BE2C (cell line): ENCODE measurements around the gene MYT1.

Experiments
- DNase-seq: peaks from one replicate; pipeline ENCODE4 v3.0.0-alpha.2; 2020
- H3K27me3 ChIP-seq: fragments of 250-450 bp; sonication (Bioruptor Pico); 2 replicates; pipeline ENCODE4 v1.5.1; 2020; ENCODE audit warnings: mild to moderate bottlenecking
- H3K36me3 ChIP-seq: fragments of 250-450 bp; sonication (Bioruptor Pico); 2 replicates; pipeline ENCODE4 v1.5.1; 2020; ENCODE audit warnings: mild to moderate bottlenecking
- H3K4me1 ChIP-seq: fragments of 250-450 bp; sonication (Bioruptor Pico); 2 replicates; pipeline ENCODE4 v1.5.1; 2020
- H3K4me3 ChIP-seq: 2 replicates; pipeline ENCODE4 v1.5.1; 2011; ENCODE audit warnings: low read depth, low read length
- H3K9me3 ChIP-seq: fragments of 250-450 bp; sonication (Bioruptor Pico); 2 replicates; pipeline ENCODE4 v1.5.1; 2020
- CTCF ChIP-seq: IDR thresholded peaks from 2 replicates; pipeline ENCODE4 v1.5.1; 2012; ENCODE audit warnings: mild to moderate bottlenecking, low read depth, low read length

Gene MYT1

DNA sequence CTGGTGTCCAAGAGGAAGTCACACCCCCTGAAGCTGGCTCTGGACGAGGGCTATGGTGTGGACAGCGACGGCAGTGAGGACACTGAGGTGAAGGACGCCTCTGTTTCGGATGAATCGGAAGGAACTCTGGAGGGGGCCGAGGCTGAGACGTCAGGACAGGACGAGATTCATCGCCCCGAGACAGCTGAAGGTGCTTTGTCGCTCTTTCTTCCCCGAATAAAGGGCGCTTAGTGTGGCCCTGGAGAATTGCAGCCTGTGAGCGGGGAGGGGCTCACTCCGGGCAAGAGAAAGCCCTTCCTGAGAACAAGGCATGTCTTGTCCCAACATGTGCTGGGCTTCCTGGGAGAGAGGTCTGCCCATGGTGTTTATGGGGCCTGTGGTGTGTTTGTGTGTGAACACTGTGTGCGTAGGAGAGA is 41.4 kb downstream of the MYT1 start:
- Histone ChIP-seq H3K4me1 (peaks cover 8% of the 10 kb centered on the region), H3K27me3 (no peaks in the 10 kb centered on the region), H3K36me3 (peaks cover 46% of the 10 kb centered on the region), H3K9me3 (no peaks in the 10 kb centered on the region), H3K4me3 (no peak overlapping the region)
- no peak for TF ChIP-seq CTCF
- no peak for DNase-seq

- no peaks in the 10 kb centered on the region for H3K27me3 ChIP-seq
- no peak for DNase-seq
- TF ChIP-seq CTCF = no peak
- H3K4me3 ChIP-seq = no peak overlapping the region
- H3K4me1 ChIP-seq = peaks cover 8% of the 10 kb centered on the region
- H3K36me3 ChIP-seq = peaks cover 43% of the 10 kb centered on the region
- no peaks in the 10 kb centered on the region for H3K9me3 ChIP-seq
These were observed 42.4 kb downstream of the MYT1 start for GRCh38 chr20:64206614-64207013.

- H3K27me3 ChIP-seq = no peaks in the 10 kb centered on the region
- no peak for TF ChIP-seq CTCF
These were observed 43.7 kb downstream of the MYT1 start for GRCh38 chr20:64207641-64208590.

DNA sequence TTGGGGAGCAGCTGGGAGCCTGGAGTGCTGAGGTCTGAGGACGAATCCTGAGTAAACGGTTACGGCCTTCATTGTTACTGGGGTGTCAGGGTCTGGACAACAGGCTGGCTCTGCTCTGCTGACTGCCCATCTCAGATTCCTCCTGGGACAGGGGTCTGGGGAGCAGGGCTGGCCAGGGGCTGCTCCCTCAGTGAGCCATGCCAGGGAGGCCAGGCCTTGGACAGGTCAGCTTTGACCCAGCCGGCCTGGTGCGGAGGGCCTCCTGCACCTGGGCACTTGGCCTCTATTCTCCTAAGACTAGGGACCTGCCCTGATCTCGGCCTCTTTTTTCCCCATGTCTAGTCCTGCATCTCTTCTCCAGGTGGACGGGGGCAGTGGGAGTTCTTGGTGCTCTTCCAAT is 44.9 kb downstream of the MYT1 start:
- Histone ChIP-seq H3K4me3 (no peak overlapping the region), H3K9me3 (no peaks in the 10 kb centered on the region), H3K36me3 (peaks cover 52% of the 10 kb centered on the region), H3K4me1 (no peaks in the 10 kb centered on the region), H3K27me3 (no peaks in the 10 kb centered on the region)
- no peak for TF ChIP-seq CTCF
- no peak for DNase-seq

More at GRCh38 chr20:64207641-64208590, 43.7 kb downstream of the MYT1 start:
- DNase-seq = no peak
- no peak overlapping the region for H3K4me3 ChIP-seq
- H3K4me1 ChIP-seq = peaks cover 4% of the 10 kb centered on the region
- H3K36me3 ChIP-seq = peaks cover 41% of the 10 kb centered on the region
- no peaks in the 10 kb centered on the region for H3K9me3 ChIP-seq

DNA sequence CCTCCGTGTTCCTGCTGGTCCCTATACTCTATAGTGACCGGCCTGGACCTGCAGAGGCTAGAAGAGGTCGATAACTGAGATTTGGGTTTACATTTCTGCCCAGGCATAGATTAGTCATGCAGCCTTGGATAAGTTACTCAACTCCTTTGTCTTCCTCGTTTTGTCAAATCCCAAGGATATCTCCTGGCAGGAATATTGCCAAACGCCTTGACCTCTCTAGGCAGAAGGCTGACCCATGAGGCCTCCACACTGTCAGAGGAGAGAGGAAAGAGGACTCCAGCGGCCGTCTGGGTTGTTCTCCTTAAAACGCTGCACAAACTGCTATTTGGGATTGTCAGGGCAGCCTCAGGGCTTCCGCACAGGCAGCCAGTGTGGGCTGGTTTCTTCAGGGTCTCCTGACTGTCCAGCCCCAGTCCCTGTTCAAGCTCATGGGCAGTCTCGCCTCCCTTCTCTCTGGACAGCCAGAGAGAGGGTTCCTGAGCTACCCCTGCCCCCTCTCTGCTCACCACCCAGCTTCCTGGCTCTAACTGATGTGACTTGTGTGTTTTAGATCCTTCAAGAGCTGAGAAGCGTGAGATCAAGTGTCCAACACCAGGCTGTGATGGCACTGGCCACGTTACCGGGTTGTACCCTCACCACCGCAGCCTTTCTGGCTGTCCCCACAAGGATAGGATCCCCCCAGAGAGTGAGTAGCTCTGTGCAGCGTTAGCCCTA is 46.6 kb downstream of the MYT1 start:
- DNase-seq = no peak
- Histone ChIP-seq H3K9me3 (no peaks in the 10 kb centered on the region), H3K4me3 (no peak overlapping the region), H3K27me3 (no peaks in the 10 kb centered on the region), H3K4me1 (peaks cover 6% of the 10 kb centered on the region), H3K36me3 (peaks cover 57% of the 10 kb centered on the region)
- TF ChIP-seq CTCF = no peak
